Measurements from ENCODE around the gene SLC25A13. TPM values are rescaled to one million over a fixed set of nuclear protein-coding genes. Genes with fewer than 3 reads are reported as not detected.
A peak's percentile ranks its signal among the peaks of the same experiment; 100 is the strongest.

Gene SLC25A13
- total and polyA plus RNA-seq, 2 of the 13 experiments (the other 11 are each of a cell fraction or from before 2014, with no cell fraction given): 36.2 to 84.9 TPM

DNA sequence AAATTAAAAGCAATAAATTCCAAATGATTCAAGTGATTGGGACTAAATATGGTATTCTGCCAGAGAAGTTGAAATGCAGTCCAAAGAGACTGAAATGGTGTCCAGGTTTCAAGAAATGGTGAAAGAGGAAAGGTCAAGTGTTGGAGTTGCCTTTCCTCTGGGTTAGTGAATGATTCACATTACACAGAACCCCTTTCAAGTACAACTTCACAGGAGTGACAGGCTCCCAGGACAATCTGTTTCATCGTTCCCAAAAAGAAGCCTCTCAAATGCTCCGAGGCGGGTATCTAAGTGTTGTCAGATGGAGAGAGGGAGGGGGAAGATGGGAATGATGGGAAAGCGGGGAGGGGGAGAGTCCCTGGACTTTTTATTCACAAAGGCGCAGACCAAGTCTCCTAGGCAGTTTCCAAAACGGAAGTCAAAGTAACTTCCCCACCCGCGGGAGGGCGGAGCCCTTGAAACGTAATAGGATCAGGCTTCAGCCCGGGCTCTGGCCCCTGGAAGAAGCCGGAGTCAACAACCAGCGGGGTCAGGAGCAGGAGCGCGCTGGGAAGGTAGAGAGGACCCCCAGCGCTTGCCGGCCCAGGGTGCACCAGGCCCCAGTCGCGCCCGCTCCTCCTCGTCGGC, 754 bp downstream of the SLC25A13 start (continued):
- TF ChIP-seq, protein P1, sequence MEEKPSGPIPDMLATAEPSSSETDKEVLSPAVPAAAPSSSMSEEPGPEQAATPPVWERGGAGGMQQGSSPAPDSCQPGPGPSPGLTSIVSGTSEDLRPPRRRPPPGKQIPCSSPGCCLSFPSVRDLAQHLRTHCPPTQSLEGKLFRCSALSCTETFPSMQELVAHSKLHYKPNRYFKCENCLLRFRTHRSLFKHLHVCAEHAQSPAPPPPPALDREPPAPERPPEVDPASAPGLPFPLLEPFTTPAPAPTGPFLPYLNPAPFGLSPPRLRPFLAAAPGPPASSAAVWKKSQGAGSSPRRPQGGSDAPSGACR (CRISPR knock-in tag; IDR thresholded peaks at IDR 0.05): no peak
- TF ChIP-seq ZNF235 (CRISPR knock-in tag; IDR thresholded peaks at IDR 0.05; ENCODE audit: borderline replicate concordance): no peak
- TF ChIP-seq ZKSCAN8 (CRISPR knock-in tag; IDR thresholded peaks at IDR 0.05; ENCODE audit: borderline replicate concordance): no peak
- TF ChIP-seq, protein P2, sequence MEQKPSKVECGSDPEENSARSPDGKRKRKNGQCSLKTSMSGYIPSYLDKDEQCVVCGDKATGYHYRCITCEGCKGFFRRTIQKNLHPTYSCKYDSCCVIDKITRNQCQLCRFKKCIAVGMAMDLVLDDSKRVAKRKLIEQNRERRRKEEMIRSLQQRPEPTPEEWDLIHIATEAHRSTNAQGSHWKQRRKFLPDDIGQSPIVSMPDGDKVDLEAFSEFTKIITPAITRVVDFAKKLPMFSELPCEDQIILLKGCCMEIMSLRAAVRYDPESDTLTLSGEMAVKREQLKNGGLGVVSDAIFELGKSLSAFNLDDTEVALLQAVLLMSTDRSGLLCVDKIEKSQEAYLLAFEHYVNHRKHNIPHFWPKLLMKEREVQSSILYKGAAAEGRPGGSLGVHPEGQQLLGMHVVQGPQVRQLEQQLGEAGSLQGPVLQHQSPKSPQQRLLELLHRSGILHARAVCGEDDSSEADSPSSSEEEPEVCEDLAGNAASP (CRISPR knock-in tag; IDR thresholded peaks at IDR 0.05; ENCODE audit: borderline replicate concordance): no peak
- no peak for TF ChIP-seq CC2D1A (CRISPR knock-in tag; IDR thresholded peaks at IDR 0.05)
- no peak for TF ChIP-seq ZNF775 (CRISPR knock-in tag; IDR thresholded peaks at IDR 0.05; ENCODE audit: borderline replicate concordance)
- no peak; the same call in 1 of the 2 replicates for TF ChIP-seq SIN3A (IDR thresholded peaks at IDR 0.05; ENCODE audit: borderline replicate concordance, low read depth, low read length)
- no peak for TF ChIP-seq AHR (CRISPR knock-in tag; IDR thresholded peaks at IDR 0.05)
- no peak for TF ChIP-seq ZNF207 (IDR thresholded peaks at IDR 0.05; ENCODE audit: borderline replicate concordance)
- TF ChIP-seq, protein P3, sequence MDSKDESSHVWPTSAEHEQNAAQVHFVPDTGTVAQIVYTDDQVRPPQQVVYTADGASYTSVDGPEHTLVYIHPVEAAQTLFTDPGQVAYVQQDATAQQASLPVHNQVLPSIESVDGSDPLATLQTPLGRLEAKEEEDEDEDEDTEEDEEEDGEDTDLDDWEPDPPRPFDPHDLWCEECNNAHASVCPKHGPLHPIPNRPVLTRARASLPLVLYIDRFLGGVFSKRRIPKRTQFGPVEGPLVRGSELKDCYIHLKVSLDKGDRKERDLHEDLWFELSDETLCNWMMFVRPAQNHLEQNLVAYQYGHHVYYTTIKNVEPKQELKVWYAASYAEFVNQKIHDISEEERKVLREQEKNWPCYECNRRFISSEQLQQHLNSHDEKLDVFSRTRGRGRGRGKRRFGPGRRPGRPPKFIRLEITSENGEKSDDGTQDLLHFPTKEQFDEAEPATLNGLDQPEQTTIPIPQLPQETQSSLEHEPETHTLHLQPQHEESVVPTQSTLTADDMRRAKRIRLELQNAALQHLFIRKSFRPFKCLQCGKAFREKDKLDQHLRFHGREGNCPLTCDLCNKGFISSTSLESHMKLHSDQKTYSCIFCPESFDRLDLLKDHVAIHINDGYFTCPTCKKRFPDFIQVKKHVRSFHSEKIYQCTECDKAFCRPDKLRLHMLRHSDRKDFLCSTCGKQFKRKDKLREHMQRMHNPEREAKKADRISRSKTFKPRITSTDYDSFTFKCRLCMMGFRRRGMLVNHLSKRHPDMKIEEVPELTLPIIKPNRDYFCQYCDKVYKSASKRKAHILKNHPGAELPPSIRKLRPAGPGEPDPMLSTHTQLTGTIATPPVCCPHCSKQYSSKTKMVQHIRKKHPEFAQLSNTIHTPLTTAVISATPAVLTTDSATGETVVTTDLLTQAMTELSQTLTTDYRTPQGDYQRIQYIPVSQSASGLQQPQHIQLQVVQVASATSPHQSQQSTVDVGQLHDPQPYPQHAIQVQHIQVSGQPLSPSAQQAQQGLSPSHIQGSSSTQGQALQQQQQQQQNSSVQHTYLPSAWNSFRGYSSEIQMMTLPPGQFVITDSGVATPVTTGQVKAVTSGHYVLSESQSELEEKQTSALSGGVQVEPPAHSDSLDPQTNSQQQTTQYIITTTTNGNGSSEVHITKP (CRISPR knock-in tag; IDR thresholded peaks at IDR 0.05; ENCODE audit: low read depth): peak; percentile 89; the same call in 1 of the 2 replicates
- no peak for TF ChIP-seq AKAP8 (CRISPR knock-in tag; IDR thresholded peaks at IDR 0.05)
- TF ChIP-seq, protein P4, sequence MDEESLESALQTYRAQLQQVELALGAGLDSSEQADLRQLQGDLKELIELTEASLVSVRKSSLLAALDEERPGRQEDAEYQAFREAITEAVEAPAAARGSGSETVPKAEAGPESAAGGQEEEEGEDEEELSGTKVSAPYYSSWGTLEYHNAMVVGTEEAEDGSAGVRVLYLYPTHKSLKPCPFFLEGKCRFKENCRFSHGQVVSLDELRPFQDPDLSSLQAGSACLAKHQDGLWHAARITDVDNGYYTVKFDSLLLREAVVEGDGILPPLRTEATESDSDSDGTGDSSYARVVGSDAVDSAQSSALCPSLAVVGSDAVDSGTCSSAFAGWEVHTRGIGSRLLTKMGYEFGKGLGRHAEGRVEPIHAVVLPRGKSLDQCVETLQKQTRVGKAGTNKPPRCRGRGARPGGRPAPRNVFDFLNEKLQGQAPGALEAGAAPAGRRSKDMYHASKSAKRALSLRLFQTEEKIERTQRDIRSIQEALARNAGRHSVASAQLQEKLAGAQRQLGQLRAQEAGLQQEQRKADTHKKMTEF (CRISPR knock-in tag; IDR thresholded peaks at IDR 0.05): no peak
- TF ChIP-seq, protein P5, sequence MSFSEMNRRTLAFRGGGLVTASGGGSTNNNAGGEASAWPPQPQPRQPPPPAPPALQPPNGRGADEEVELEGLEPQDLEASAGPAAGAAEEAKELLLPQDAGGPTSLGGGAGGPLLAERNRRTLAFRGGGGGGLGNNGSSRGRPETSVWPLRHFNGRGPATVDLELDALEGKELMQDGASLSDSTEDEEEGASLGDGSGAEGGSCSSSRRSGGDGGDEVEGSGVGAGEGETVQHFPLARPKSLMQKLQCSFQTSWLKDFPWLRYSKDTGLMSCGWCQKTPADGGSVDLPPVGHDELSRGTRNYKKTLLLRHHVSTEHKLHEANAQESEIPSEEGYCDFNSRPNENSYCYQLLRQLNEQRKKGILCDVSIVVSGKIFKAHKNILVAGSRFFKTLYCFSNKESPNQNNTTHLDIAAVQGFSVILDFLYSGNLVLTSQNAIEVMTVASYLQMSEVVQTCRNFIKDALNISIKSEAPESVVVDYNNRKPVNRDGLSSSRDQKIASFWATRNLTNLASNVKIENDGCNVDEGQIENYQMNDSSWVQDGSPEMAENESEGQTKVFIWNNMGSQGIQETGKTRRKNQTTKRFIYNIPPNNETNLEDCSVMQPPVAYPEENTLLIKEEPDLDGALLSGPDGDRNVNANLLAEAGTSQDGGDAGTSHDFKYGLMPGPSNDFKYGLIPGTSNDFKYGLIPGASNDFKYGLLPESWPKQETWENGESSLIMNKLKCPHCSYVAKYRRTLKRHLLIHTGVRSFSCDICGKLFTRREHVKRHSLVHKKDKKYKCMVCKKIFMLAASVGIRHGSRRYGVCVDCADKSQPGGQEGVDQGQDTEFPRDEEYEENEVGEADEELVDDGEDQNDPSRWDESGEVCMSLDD (CRISPR knock-in tag; IDR thresholded peaks at IDR 0.05; ENCODE audit: borderline replicate concordance): no peak
- TF ChIP-seq ZSCAN20 (CRISPR knock-in tag; IDR thresholded peaks at IDR 0.05; ENCODE audit: borderline replicate concordance): peak; percentile 42; the same call in 1 of the 2 replicates
- TF ChIP-seq, protein P6, sequence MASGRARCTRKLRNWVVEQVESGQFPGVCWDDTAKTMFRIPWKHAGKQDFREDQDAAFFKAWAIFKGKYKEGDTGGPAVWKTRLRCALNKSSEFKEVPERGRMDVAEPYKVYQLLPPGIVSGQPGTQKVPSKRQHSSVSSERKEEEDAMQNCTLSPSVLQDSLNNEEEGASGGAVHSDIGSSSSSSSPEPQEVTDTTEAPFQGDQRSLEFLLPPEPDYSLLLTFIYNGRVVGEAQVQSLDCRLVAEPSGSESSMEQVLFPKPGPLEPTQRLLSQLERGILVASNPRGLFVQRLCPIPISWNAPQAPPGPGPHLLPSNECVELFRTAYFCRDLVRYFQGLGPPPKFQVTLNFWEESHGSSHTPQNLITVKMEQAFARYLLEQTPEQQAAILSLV (CRISPR knock-in tag; IDR thresholded peaks at IDR 0.05; ENCODE audit: borderline replicate concordance): no peak
- TF ChIP-seq, protein P7, sequence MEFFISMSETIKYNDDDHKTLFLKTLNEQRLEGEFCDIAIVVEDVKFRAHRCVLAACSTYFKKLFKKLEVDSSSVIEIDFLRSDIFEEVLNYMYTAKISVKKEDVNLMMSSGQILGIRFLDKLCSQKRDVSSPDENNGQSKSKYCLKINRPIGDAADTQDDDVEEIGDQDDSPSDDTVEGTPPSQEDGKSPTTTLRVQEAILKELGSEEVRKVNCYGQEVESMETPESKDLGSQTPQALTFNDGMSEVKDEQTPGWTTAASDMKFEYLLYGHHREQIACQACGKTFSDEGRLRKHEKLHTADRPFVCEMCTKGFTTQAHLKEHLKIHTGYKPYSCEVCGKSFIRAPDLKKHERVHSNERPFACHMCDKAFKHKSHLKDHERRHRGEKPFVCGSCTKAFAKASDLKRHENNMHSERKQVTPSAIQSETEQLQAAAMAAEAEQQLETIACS (CRISPR knock-in tag; IDR thresholded peaks at IDR 0.05): no peak
